Thyroid gland (tissue), 4 donors: ENCODE results near the gene FAM169A. TPM values are rescaled to one million over a fixed set of nuclear protein-coding genes. Genes with fewer than 3 reads are reported as not detected.
"Not testable (repeated sequence)": the region's sequence is repeated elsewhere in the genome, so short reads cannot be mapped to it uniquely, and the experiment has no call there.

Source experiments
- DNase-seq, 2 donors: peaks; one replicate each; pipeline ENCODE4 v3.0.0-alpha.2; 2019
- H3K27ac ChIP-seq, 3 donors: fragments of 200-600 bp; sonication (generic); 1 replicate in 2 of 3; 2 replicates in 1 of 3; pipeline ENCODE4 v1.5.1; 2016 to 2019; ENCODE audit warnings: mild to moderate bottlenecking in 1 of 3, moderate library complexity in 1 of 3
- H3K27me3 ChIP-seq: fragments of 200-600 bp; sonication (generic); one replicate; pipeline ENCODE4 v1.5.1; 2019
- H3K36me3 ChIP-seq, 2 donors: fragments of 200-600 bp; sonication (generic); one replicate each; pipeline ENCODE4 v1.5.1; 2016 to 2019
- H3K4me1 ChIP-seq, 2 donors: fragments of 200-600 bp; sonication (generic); one replicate each; pipeline ENCODE4 v1.5.1; 2017 to 2019
- H3K4me3 ChIP-seq, 3 donors: fragments of 200-600 bp; sonication (generic); replicated peaks in 1 of 3; 1 replicate in 2 of 3; 2 replicates in 1 of 3; pipeline ENCODE4 v1.5.1; 2016; ENCODE audit warnings: mild to moderate bottlenecking in 1 of 3
- H3K9me3 ChIP-seq: fragments of 200-600 bp; sonication (generic); one replicate; pipeline ENCODE4 v1.5.1; 2017
- CTCF ChIP-seq, 6 experiments: fragments of 200-600 bp in 3 of 6; fragments of 450-650 bp in 3 of 6; sonication (generic) in 3 of 6; IDR thresholded peaks; one replicate each; pipeline ENCODE4 v1.5.1; 2016 to 2019; ENCODE audit warnings: antibody characterized with exemption in 6 of 6, mild to moderate bottlenecking in 2 of 6, inconsistent platforms in 1 of 6, moderate library complexity in 1 of 6
- POLR2A ChIP-seq, 2 donors: fragments of 450-650 bp; IDR thresholded peaks; one replicate each; pipeline ENCODE4 v1.6.1; 2017; ENCODE audit warnings: antibody characterized with exemption in 2 of 2, mild to moderate bottlenecking in 2 of 2, moderate library complexity in 1 of 2
- WGBS, 2 donors: methylation state at CpG; one replicate each; pipeline ENCODE4 v1.1.5; 2017; 5-methylcytosine and 5-hydroxymethylcytosine counted together
- intact Hi-C: fragments of 100-400 bp; cut with DNase I; formaldehyde crosslinking; loops from one replicate; pipeline ENCODE4 v1.15.1; 2023
- total RNA-seq, 4 donors: library from RNA; depleted of rRNA; stranded (reverse); fragments of >200 nt; gene quantifications; one replicate each; pipeline ENCODE4 v1.2.3, GENCODE V29; 2016

FAM169A gene
- total RNA-seq, 4 donors from 2014 or later = 12.9 to 45.0 (median 27.5) TPM

- no peak for DNase-seq
- intact Hi-C loops = no loop called here
- no peaks in the 10 kb centered on the region for H3K36me3 ChIP-seq
- WGBS, 2 donors = 84 to 89% methylated on average over 3 of the region's 3 CpGs
- TF ChIP-seq POLR2A (IDR thresholded peaks at IDR 0.05) (no peak), CTCF (IDR thresholded peaks at IDR 0.05) (no peak)
- H3K27me3 ChIP-seq = no peaks in the 10 kb centered on the region
- no peak overlapping the region for H3K4me3 ChIP-seq
- H3K9me3 ChIP-seq = no peaks in the 10 kb centered on the region
- H3K27ac ChIP-seq = no peak overlapping the region
- H3K4me1 ChIP-seq = no peaks in the 10 kb centered on the region
These were observed 7.5 kb upstream of the FAM169A start for GRCh38 chr5:74873525-74874249.

GRCh38 chr5:74870299-74871067, 4.3 kb upstream of the FAM169A start:
- TF ChIP-seq POLR2A (IDR thresholded peaks at IDR 0.05) = no peak
- no peak for TF ChIP-seq CTCF (IDR thresholded peaks at IDR 0.05)
- Histone ChIP-seq H3K36me3 (no peaks in the 10 kb centered on the region), H3K9me3 (no peaks in the 10 kb centered on the region), H3K27ac (no peak overlapping the region), H3K27me3 (no peaks in the 10 kb centered on the region), H3K4me1 (no peaks in the 10 kb centered on the region), H3K4me3 (no peak overlapping the region)
- DNase-seq = no peak
- WGBS, 2 donors = 87 to 88% methylated on average over 3 of the region's 3 CpGs
- intact Hi-C loops = no loop called here

- not testable (repeated sequence) for DNase-seq
These were observed 3.2 kb upstream of the FAM169A start for GRCh38 chr5:74869414-74869813.

GRCh38 chr5:74866596-74867162, 492 bp upstream of the FAM169A start:
- peak overlapping the region in 1 of 3 donors; percentile 56 for H3K27ac ChIP-seq
- H3K4me3 ChIP-seq = peak overlapping the region; percentile 31 to 86 (median 72)
- intact Hi-C loops = no loop called here
- no peaks in the 10 kb centered on the region for H3K9me3 ChIP-seq
- WGBS, 2 donors = 23 to 25% methylated on average over 29 to 31 of the region's 37 CpGs
- H3K27me3 ChIP-seq = no peaks in the 10 kb centered on the region
- no peaks in the 10 kb centered on the region for H3K4me1 ChIP-seq
- peak in 1 of 2 donors; percentile 20 for DNase-seq
- TF ChIP-seq CTCF (IDR thresholded peaks at IDR 0.05) (no peak), POLR2A (IDR thresholded peaks at IDR 0.05) (no peak)
- no peaks in the 10 kb centered on the region for H3K36me3 ChIP-seq

More at GRCh38 chr5:74869414-74869813, 3.2 kb upstream of the FAM169A start:
- H3K9me3 ChIP-seq, intact Hi-C loops, H3K4me3 ChIP-seq, H3K4me1 ChIP-seq, H3K36me3 ChIP-seq, H3K27ac ChIP-seq, H3K27me3 ChIP-seq: not testable (repeated sequence)
- WGBS, 2 donors = 92 to 93% methylated on average over 10 of the region's 10 CpGs

GRCh38 chr5:74865256-74865803, 857 bp downstream of the FAM169A start:
- Histone ChIP-seq H3K27ac (peak overlapping the region; percentile 23 to 56 (median 29)), H3K36me3 (no peaks in the 10 kb centered on the region), H3K4me3 (peak overlapping the region; percentile 31 to 86 (median 72)), H3K9me3 (no peaks in the 10 kb centered on the region), H3K4me1 (no peaks in the 10 kb centered on the region), H3K27me3 (no peaks in the 10 kb centered on the region)
- 16 to 36% methylated on average over 16 to 21 of the region's 23 CpGs for WGBS, 2 donors
- intact Hi-C loops = no loop called here
- DNase-seq = no peak
- no peak for TF ChIP-seq CTCF (IDR thresholded peaks at IDR 0.05)
- no peak for TF ChIP-seq POLR2A (IDR thresholded peaks at IDR 0.05)
